CD4-positive, alpha-beta T cell treated with Interleukin-10 for 1 hour (primary cell): ENCODE data around the gene GAL3ST2.
"Not testable (repeated sequence)": the region's sequence is repeated elsewhere in the genome, so short reads cannot be mapped to it uniquely, and the experiment has no call there.

Experiments
- DNase-seq: peaks from one replicate; pipeline ENCODE4 v3.0.0-alpha.2; 2020

Gene GAL3ST2

GRCh38 chr2:241748468-241749256 is 28.0 kb upstream of the GAL3ST2 start:
- no peak for DNase-seq

GRCh38 chr2:241750076-241750840 is 26.4 kb upstream of the GAL3ST2 start:
- no peak for DNase-seq

- no peak for DNase-seq
These were observed 25.5 kb upstream of the GAL3ST2 start for GRCh38 chr2:241751152-241751551.

- DNase-seq: no peak
These were observed 24.8 kb upstream of the GAL3ST2 start for GRCh38 chr2:241751776-241752175.

GRCh38 chr2:241752253-241752652 is 24.4 kb upstream of the GAL3ST2 start:
- no peak for DNase-seq

- no peak for DNase-seq
These were observed 23.8 kb upstream of the GAL3ST2 start for GRCh38 chr2:241752689-241753276.

GRCh38 chr2:241753493-241753892 is 23.1 kb upstream of the GAL3ST2 start:
- no peak for DNase-seq

GRCh38 chr2:241754042-241754441 is 22.6 kb upstream of the GAL3ST2 start:
- no peak for DNase-seq

GRCh38 chr2:241755166-241755565 is 21.5 kb upstream of the GAL3ST2 start:
- DNase-seq: no peak

- DNase-seq: no peak
These were observed 20.8 kb upstream of the GAL3ST2 start for GRCh38 chr2:241755777-241756176.

GRCh38 chr2:241759067-241759807 is 17.4 kb upstream of the GAL3ST2 start:
- DNase-seq: no peak

- not testable (repeated sequence) for DNase-seq
These were observed 16.7 kb upstream of the GAL3ST2 start for GRCh38 chr2:241759893-241760292.

- DNase-seq: no peak
These were observed 16.3 kb upstream of the GAL3ST2 start for GRCh38 chr2:241760301-241760771.

GRCh38 chr2:241762321-241762932 is 14.2 kb upstream of the GAL3ST2 start:
- peak; percentile 36 for DNase-seq

- peak; percentile 83 for DNase-seq
These were observed 13.7 kb upstream of the GAL3ST2 start for GRCh38 chr2:241762933-241763369.

GRCh38 chr2:241763551-241764274 is 12.9 kb upstream of the GAL3ST2 start:
- peak; percentile 50 for DNase-seq

GRCh38 chr2:241764275-241765241 is 12.1 kb upstream of the GAL3ST2 start:
- no peak for DNase-seq

GRCh38 chr2:241767464-241768250 is 9.0 kb upstream of the GAL3ST2 start:
- no peak for DNase-seq

- DNase-seq: no peak
These were observed 8.3 kb upstream of the GAL3ST2 start for GRCh38 chr2:241768251-241768711.
